ENCODE measurements around the gene HOXA2. TPM values are rescaled to one million over a fixed set of nuclear protein-coding genes. Genes with fewer than 3 reads are reported as not detected.
A peak's percentile ranks its signal among the peaks of the same experiment; 100 is the strongest.

The HOXA2 gene
- total RNA-seq, 1 donor from 2014 or later: not detected

- Mint-ChIP-seq H3K9me3 (no peaks in the 10 kb centered on the region), H3K27ac (no peak overlapping the region), H3K36me3 (ENCODE audit: low read depth) (peaks cover 3% of the 10 kb centered on the region), H3K27me3 (ENCODE audit: insufficient read depth) (peaks cover 74% of the 10 kb centered on the region), H3K4me1 (ENCODE audit: low read depth) (peaks cover 20% of the 10 kb centered on the region), H3K4me3 (no peak overlapping the region)
- intact Hi-C loops (cut with micrococcal nuclease): no loop called here
- no peak for DNase-seq (ENCODE audit: low spot score)
Observed at GRCh38 chr7:27100694-27101170, 1.8 kb downstream of the HOXA2 start.

GRCh38 chr7:27099453-27100370 lies 2.8 kb downstream of the HOXA2 start:
- intact Hi-C loops (cut with micrococcal nuclease): loop anchor here (5.0 kb wide), 3 partner anchors 53 to 143 kb away; partner anchors contain the start of genes EVX1, HOXA13 and HOXA3
- peaks cover 78% of the 10 kb centered on the region for H3K27me3 Mint-ChIP-seq (ENCODE audit: insufficient read depth)

GRCh38 chr7:27098578-27099451 lies 3.7 kb downstream of the HOXA2 start:
- DNase-seq (ENCODE audit: low spot score): no peak
- Mint-ChIP-seq H3K9me3 (no peaks in the 10 kb centered on the region), H3K36me3 (ENCODE audit: low read depth) (peaks cover 3% of the 10 kb centered on the region), H3K4me3 (no peak overlapping the region), H3K4me1 (ENCODE audit: low read depth) (peaks cover 29% of the 10 kb centered on the region), H3K27ac (no peak overlapping the region), H3K27me3 (ENCODE audit: insufficient read depth) (peaks cover 81% of the 10 kb centered on the region)
- intact Hi-C loops (cut with micrococcal nuclease): loop anchor here (5.0 kb wide), 3 partner anchors 53 to 143 kb away; partner anchors contain the start of genes EVX1, HOXA13 and HOXA3

More at GRCh38 chr7:27099453-27100370, 2.8 kb downstream of the HOXA2 start:
- Mint-ChIP-seq H3K27ac (no peak overlapping the region), H3K4me1 (ENCODE audit: low read depth) (peaks cover 26% of the 10 kb centered on the region), H3K36me3 (ENCODE audit: low read depth) (peaks cover 3% of the 10 kb centered on the region), H3K4me3 (no peak overlapping the region), H3K9me3 (no peaks in the 10 kb centered on the region)
- no peak for DNase-seq (ENCODE audit: low spot score)

GRCh38 chr7:27097686-27098577 lies 4.6 kb downstream of the HOXA2 start:
- H3K9me3 Mint-ChIP-seq: no peaks in the 10 kb centered on the region
- DNase-seq (ENCODE audit: low spot score): no peak
- peaks cover 25% of the 10 kb centered on the region for H3K4me1 Mint-ChIP-seq (ENCODE audit: low read depth)
- no peak overlapping the region for H3K27ac Mint-ChIP-seq
- H3K36me3 Mint-ChIP-seq (ENCODE audit: low read depth): peaks cover 3% of the 10 kb centered on the region
- H3K27me3 Mint-ChIP-seq (ENCODE audit: insufficient read depth): peaks cover 76% of the 10 kb centered on the region
- intact Hi-C loops (cut with micrococcal nuclease): loop anchor here (2.0 to 5.0 kb wide), 7 partner anchors 37 to 1235 kb away; partner anchors contain the start of genes EVX1, HOXA13, HOXA3 and SKAP2
- peak overlapping the region; percentile 85 for H3K4me3 Mint-ChIP-seq

- Mint-ChIP-seq H3K27me3 (ENCODE audit: insufficient read depth) (peaks cover 76% of the 10 kb centered on the region), H3K9me3 (no peaks in the 10 kb centered on the region), H3K27ac (peak overlapping the region; percentile 67), H3K36me3 (ENCODE audit: low read depth) (peaks cover 3% of the 10 kb centered on the region), H3K4me1 (ENCODE audit: low read depth) (peaks cover 18% of the 10 kb centered on the region), H3K4me3 (peak overlapping the region; percentile 85)
- no peak for DNase-seq (ENCODE audit: low spot score)
- intact Hi-C loops (cut with micrococcal nuclease): loop anchor here (2.0 to 5.0 kb wide), 7 partner anchors 38 to 1234 kb away; partner anchors contain the start of genes EVX1, HOXA13, HOXA3 and SKAP2
Observed at GRCh38 chr7:27096768-27097514, 5.5 kb downstream of the HOXA2 start.

GRCh38 chr7:27095897-27096767 lies 6.4 kb downstream of the HOXA2 start, which contains the start of gene HOXA1:
HOXA1 (minus strand) TSS chr7:27096000; CDS start chr7:27095912, 88 bp downstream.
- intact Hi-C loops (cut with micrococcal nuclease): loop anchor here (2.0 to 5.0 kb wide), 7 partner anchors 39 to 1233 kb away; partner anchors contain the start of genes EVX1, HOXA13, HOXA3 and SKAP2
- peak within 1 kb of the TSS; percentile 85 for H3K4me3 Mint-ChIP-seq
- peak; percentile 48 for DNase-seq (ENCODE audit: low spot score)
- H3K9me3 Mint-ChIP-seq: no peaks in the 10 kb centered on the region
- H3K27me3 Mint-ChIP-seq (ENCODE audit: insufficient read depth): peaks cover 76% of the 10 kb centered on the region
- H3K4me1 Mint-ChIP-seq (ENCODE audit: low read depth): peaks cover 18% of the 10 kb centered on the region
- peak within 1 kb of the TSS; percentile 73 for H3K27ac Mint-ChIP-seq
- peaks cover 3% of the 10 kb centered on the region for H3K36me3 Mint-ChIP-seq (ENCODE audit: low read depth)

GRCh38 chr7:27095050-27095896 lies 7.2 kb downstream of the HOXA2 start:
- Mint-ChIP-seq H3K36me3 (ENCODE audit: low read depth) (peaks cover 3% of the 10 kb centered on the region), H3K4me3 (peak overlapping the region; percentile 85), H3K4me1 (ENCODE audit: low read depth) (peaks cover 18% of the 10 kb centered on the region), H3K9me3 (no peaks in the 10 kb centered on the region), H3K27me3 (ENCODE audit: insufficient read depth) (peaks cover 77% of the 10 kb centered on the region), H3K27ac (peak overlapping the region; percentile 73)
- intact Hi-C loops (cut with micrococcal nuclease): loop anchor here (5.0 kb wide), 3 partner anchors 57 to 147 kb away; partner anchors contain the start of genes EVX1, HOXA13 and HOXA3
- DNase-seq (ENCODE audit: low spot score): no peak

GRCh38 chr7:27094304-27095049 lies 8.0 kb downstream of the HOXA2 start:
- Mint-ChIP-seq H3K9me3 (no peaks in the 10 kb centered on the region), H3K4me1 (ENCODE audit: low read depth) (peaks cover 18% of the 10 kb centered on the region), H3K27me3 (ENCODE audit: insufficient read depth) (peaks cover 77% of the 10 kb centered on the region), H3K4me3 (peak overlapping the region; percentile 85), H3K27ac (no peak overlapping the region), H3K36me3 (ENCODE audit: low read depth) (peaks cover 3% of the 10 kb centered on the region)
- DNase-seq (ENCODE audit: low spot score): no peak
- intact Hi-C loops (cut with micrococcal nuclease): loop anchor here (5.0 kb wide), 3 partner anchors 58 to 148 kb away; partner anchors contain the start of genes EVX1, HOXA13 and HOXA3

- H3K27me3 Mint-ChIP-seq (ENCODE audit: insufficient read depth): peaks cover 77% of the 10 kb centered on the region
Observed at GRCh38 chr7:27093184-27093895, 9.1 kb downstream of the HOXA2 start.

More at GRCh38 chr7:27093184-27093895, 9.1 kb downstream of the HOXA2 start:
- H3K4me1 Mint-ChIP-seq (ENCODE audit: low read depth): peaks cover 18% of the 10 kb centered on the region
- no peaks in the 10 kb centered on the region for H3K9me3 Mint-ChIP-seq
- no peak overlapping the region for H3K4me3 Mint-ChIP-seq
- intact Hi-C loops (cut with micrococcal nuclease): no loop called here
- DNase-seq (ENCODE audit: low spot score): no peak
- no peak overlapping the region for H3K27ac Mint-ChIP-seq
- H3K36me3 Mint-ChIP-seq (ENCODE audit: low read depth): no peaks in the 10 kb centered on the region

All from activated T-helper 1 cell treated with anti-CD3 and anti-CD28 coated beads, Interleukin-12 subunit alpha, Interleukin-12 subunit beta, Interleukin-2, Interleukin-4 antibody, amounts not matched to agents 30 ng/mL and 10 ng/mL and 1 ng/mL, durations not matched to agents 14 hours and 24 hours and 36 hours (primary cell).